ENCODE measurements around the gene SEZ6.

The SEZ6 gene

GRCh38 chr17:28928061-28928460, 77.8 kb downstream of the SEZ6 start:
- no peak for DNase-seq

- DNase-seq = no peak
Observed at GRCh38 chr17:28926786-28927185, 79.0 kb downstream of the SEZ6 start.

GRCh38 chr17:28926366-28926765, 79.5 kb downstream of the SEZ6 start:
- no peak for DNase-seq

- DNase-seq = no peak
Observed at GRCh38 chr17:28925912-28926365, 79.9 kb downstream of the SEZ6 start.

- no peak for DNase-seq
Observed at GRCh38 chr17:28920201-28920600, 85.6 kb downstream of the SEZ6 start.

- no peak for DNase-seq
Observed at GRCh38 chr17:28918295-28918694, 87.5 kb downstream of the SEZ6 start.

- DNase-seq = no peak
Observed at GRCh38 chr17:28917465-28917864, 88.4 kb downstream of the SEZ6 start.

- no peak for DNase-seq
Observed at GRCh38 chr17:28917029-28917428, 88.8 kb downstream of the SEZ6 start.

GRCh38 chr17:28916302-28916934, 89.4 kb downstream of the SEZ6 start:
- peak in 1 of 2 experiments; percentile 73 for DNase-seq

GRCh38 chr17:28912938-28913333, 92.9 kb downstream of the SEZ6 start:
- no peak for DNase-seq

GRCh38 chr17:28912281-28912937, 93.4 kb downstream of the SEZ6 start:
- DNase-seq = no peak

GRCh38 chr17:28911411-28912045, 94.3 kb downstream of the SEZ6 start:
- no peak for DNase-seq

- DNase-seq = no peak
Observed at GRCh38 chr17:28910534-28910933, 95.3 kb downstream of the SEZ6 start.

- DNase-seq = no peak
Observed at GRCh38 chr17:28908640-28909167, 97.1 kb downstream of the SEZ6 start.

- no peak for DNase-seq
Observed at GRCh38 chr17:28907709-28908475, 97.9 kb downstream of the SEZ6 start.

GRCh38 chr17:28906706-28907438, 99.0 kb downstream of the SEZ6 start:
- DNase-seq = no peak

GRCh38 chr17:28906276-28906675, 99.6 kb downstream of the SEZ6 start:
- no peak for DNase-seq
